Tibial artery (tissue), 4 donors: Measurements from ENCODE around the gene LSS.

Source experiments
- DNase-seq, 2 donors: peaks; one replicate each; pipeline ENCODE4 v3.0.0-alpha.2; 2019
- H3K27ac ChIP-seq, 2 donors: fragments of 200-600 bp; sonication (generic) in 1 of 2; 1 replicate in 1 of 2; 2 replicates in 1 of 2; pipeline ENCODE4 v1.5.1; 2018 to 2019; ENCODE audit warnings: mild to moderate bottlenecking in 1 of 2
- H3K27me3 ChIP-seq, 2 donors: fragments of 200-600 bp; sonication (generic) in 1 of 2; one replicate each; pipeline versions ENCODE4 v1.5.1 to v1.6.0; 2016 to 2019
- H3K36me3 ChIP-seq, 3 donors: fragments of 200-600 bp; sonication (generic) in 2 of 3; one replicate each; pipeline ENCODE4 v1.5.1; 2016 to 2019; ENCODE audit warnings: mild to moderate bottlenecking in 2 of 3
- H3K4me1 ChIP-seq, 4 donors: fragments of 200-600 bp; sonication (generic) in 2 of 4; 1 replicate in 3 of 4; 2 replicates in 1 of 4; pipeline ENCODE4 v1.5.1; 2016 to 2019
- H3K4me3 ChIP-seq, 2 donors: fragments of 200-600 bp; sonication (generic) in 1 of 2; 1 replicate in 1 of 2; 2 replicates in 1 of 2; pipeline ENCODE4 v1.5.1; 2018 to 2019; ENCODE audit warnings: mild to moderate bottlenecking in 2 of 2
- H3K9me3 ChIP-seq, 3 donors: fragments of 200-600 bp; sonication (generic) in 1 of 3; one replicate each; pipeline ENCODE4 v1.5.1; 2016 to 2019
- intact Hi-C: fragments of 100-400 bp; cut with DNase I; formaldehyde crosslinking; loops from one replicate; pipeline ENCODE4 v1.15.0; 2023; ENCODE audit warnings: low total_unique reads
- TF ChIP-seq, protein P1 (sequence below), 2 experiments: fragments of 200-600 bp in 1 of 2; fragments of 450-650 bp in 1 of 2; IDR thresholded peaks; one replicate each; pipeline ENCODE4 v1.5.1; 2017 to 2019; ENCODE audit warnings: antibody characterized with exemption in 2 of 2, mild to moderate bottlenecking in 1 of 2, moderate library complexity in 1 of 2

LSS gene

DNA sequence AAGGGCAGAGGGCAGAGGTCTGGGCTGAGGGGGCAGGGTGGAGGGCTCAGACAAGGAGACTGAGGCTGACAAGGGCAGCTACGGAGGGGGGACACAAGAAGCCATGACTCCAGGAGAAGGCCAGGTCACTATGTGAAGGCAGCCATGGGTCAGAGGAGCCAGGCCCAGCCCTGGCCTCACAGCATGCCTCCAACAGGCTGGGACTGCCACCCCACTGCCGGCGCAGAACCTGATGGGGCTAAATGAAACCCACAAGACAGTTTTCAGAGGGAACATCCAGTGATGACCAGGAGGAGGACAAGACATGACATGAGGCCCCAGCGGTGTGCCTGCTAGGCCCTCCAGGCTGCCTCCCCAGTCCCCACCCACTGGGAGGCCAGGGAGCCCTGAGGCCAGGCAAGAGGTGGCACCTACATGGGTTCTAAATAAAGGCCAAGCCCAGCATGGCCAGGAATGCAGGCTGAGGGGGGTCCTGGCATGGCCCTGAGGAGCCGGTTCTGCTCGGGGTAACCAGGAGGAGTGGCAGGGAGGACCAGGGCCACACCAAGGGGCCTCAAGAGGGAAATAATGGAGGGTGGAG is 27.3 kb upstream of the LSS start:
- TF ChIP-seq, protein P1, sequence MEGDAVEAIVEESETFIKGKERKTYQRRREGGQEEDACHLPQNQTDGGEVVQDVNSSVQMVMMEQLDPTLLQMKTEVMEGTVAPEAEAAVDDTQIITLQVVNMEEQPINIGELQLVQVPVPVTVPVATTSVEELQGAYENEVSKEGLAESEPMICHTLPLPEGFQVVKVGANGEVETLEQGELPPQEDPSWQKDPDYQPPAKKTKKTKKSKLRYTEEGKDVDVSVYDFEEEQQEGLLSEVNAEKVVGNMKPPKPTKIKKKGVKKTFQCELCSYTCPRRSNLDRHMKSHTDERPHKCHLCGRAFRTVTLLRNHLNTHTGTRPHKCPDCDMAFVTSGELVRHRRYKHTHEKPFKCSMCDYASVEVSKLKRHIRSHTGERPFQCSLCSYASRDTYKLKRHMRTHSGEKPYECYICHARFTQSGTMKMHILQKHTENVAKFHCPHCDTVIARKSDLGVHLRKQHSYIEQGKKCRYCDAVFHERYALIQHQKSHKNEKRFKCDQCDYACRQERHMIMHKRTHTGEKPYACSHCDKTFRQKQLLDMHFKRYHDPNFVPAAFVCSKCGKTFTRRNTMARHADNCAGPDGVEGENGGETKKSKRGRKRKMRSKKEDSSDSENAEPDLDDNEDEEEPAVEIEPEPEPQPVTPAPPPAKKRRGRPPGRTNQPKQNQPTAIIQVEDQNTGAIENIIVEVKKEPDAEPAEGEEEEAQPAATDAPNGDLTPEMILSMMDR (IDR thresholded peaks at IDR 0.05): no peak
- Histone ChIP-seq H3K9me3 (no peaks in the 10 kb centered on the region), H3K4me1 (no peaks in the 10 kb centered on the region), H3K27ac (no peak overlapping the region), H3K4me3 (no peak overlapping the region), H3K36me3 (peaks cover 95 to 100% (median 99%) of the 10 kb centered on the region in 3 donors), H3K27me3 (no peaks in the 10 kb centered on the region)
- intact Hi-C loops: no loop called here
- DNase-seq: no peak

DNA sequence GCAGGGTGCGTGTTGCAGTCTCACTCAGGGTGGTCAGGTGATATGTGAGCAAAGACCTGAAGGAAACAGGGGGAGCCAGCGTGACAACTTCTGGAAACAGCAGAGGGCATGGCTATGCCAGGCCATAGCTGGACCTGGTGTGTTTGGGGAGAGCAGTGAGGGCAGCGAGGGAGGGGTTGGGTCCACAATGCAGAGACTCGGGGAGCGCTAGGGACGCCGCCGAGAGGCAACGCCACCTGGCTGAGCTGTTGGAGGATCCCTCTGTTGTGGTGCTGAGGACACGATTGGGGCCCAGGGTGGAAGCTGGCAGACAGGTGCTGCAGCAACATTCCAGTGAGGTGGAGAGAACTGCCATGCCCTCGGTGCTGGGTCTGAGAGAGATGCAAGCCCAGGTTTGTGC is 26.6 kb upstream of the LSS start:
- Histone ChIP-seq H3K9me3 (no peaks in the 10 kb centered on the region), H3K27ac (no peak overlapping the region), H3K27me3 (no peaks in the 10 kb centered on the region), H3K4me3 (no peak overlapping the region), H3K4me1 (no peaks in the 10 kb centered on the region), H3K36me3 (peaks cover 95 to 100% (median 99%) of the 10 kb centered on the region in 3 donors)
- intact Hi-C loops: no loop called here
- no peak for DNase-seq
- TF ChIP-seq, protein P1 (IDR thresholded peaks at IDR 0.05): no peak

DNA sequence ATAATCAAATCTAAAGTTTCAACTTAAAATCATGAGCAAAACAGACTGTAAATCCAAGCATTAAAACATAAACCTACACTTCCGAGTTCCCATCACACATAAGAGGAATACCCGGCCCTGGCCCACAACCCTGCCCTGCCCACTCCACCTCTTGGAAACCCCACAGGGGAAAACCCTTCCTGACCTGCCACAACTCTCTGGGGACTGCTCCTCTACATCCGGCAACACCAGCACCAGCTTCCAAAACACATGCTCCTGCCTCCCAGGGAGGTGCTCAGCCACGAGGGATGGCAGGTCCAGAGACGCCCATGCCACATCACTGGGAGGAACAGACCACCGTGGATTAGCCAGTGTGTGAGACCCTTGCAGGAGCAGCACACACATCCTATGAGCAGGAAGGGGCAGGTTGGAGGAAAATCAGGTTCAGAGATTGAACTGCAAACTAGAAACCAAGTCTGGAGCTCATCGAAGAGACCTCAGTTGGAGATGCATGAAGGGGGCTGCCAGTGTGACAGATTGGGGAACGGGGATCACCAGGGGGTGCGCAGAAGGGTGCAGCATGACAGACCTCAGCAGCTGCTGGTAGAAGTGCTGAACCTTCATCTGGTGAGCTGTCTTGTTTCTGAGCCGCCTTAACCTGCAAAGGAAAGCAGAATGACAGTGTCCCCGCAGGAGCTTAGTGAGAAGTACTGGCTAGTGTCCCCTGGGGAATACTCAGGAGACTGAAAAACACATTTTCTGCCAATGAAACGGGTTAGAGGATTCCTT is 25.8 kb upstream of the LSS start:
- no peaks in the 10 kb centered on the region for H3K4me1 ChIP-seq
- intact Hi-C loops: no loop called here
- TF ChIP-seq, protein P1 (IDR thresholded peaks at IDR 0.05): no peak
- H3K27me3 ChIP-seq: no peaks in the 10 kb centered on the region
- DNase-seq: no peak
- no peak overlapping the region for H3K27ac ChIP-seq
- no peak overlapping the region for H3K4me3 ChIP-seq
- peaks cover 94 to 100% (median 99%) of the 10 kb centered on the region in 3 donors for H3K36me3 ChIP-seq
- H3K9me3 ChIP-seq: no peaks in the 10 kb centered on the region

DNA sequence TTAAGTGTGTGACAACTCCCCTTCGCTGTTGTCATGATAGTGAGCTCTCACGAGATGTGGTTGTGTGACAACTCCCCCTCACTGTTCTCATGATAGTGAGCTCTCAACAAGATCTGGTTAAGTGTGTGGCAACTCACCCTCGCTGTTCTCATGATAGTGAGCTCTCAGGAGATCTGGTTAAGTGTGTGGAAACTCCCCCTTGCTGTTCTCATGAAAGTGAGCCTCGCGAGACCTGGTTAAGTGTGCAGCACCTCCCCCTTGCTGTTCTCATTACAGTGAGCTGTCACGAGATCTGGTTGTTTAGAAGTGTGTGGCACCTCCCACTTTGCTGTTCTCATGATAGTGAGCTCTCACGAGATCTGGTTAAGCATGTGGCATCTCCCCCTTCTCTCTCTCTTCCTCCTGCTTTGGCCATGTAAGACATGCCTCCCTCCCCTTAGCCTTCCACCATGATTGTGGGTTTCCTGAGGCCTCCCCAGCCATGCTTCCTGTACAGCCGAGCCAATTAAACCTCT is 25.1 kb upstream of the LSS start:
- intact Hi-C loops: no loop called here
- Histone ChIP-seq H3K36me3 (peaks cover 92 to 100% (median 98%) of the 10 kb centered on the region in 3 donors), H3K9me3 (no peaks in the 10 kb centered on the region), H3K4me3 (no peak overlapping the region), H3K4me1 (no peaks in the 10 kb centered on the region), H3K27me3 (no peaks in the 10 kb centered on the region), H3K27ac (no peak overlapping the region)
- TF ChIP-seq, protein P1 (IDR thresholded peaks at IDR 0.05): no peak
- DNase-seq: no peak

DNA sequence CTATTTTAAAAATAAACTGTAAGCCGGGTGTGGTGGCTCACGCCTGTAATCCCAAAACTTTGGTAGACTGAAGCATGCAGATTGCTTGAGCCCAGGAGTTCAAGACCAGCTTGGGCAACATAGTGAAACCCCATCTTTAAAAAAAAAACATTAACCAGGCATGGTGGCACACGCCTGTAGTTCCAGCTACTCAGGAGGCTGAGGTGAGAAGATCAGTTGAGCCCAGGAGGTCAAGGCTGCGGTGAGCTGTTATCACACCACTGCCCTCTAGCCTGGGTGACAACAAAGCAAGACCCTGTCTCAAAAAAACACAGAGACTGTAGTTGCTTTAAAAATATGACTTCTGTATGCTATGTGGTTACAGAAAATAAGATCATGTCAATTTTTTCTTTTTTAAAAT is 24.3 kb upstream of the LSS start:
- no peaks in the 10 kb centered on the region for H3K9me3 ChIP-seq
- peaks cover 88 to 100% (median 96%) of the 10 kb centered on the region in 3 donors for H3K36me3 ChIP-seq
- no peaks in the 10 kb centered on the region for H3K27me3 ChIP-seq
- TF ChIP-seq, protein P1 (IDR thresholded peaks at IDR 0.05): no peak
- no peaks in the 10 kb centered on the region for H3K4me1 ChIP-seq
- H3K4me3 ChIP-seq: no peak overlapping the region
- no peak for DNase-seq
- intact Hi-C loops: no loop called here
- H3K27ac ChIP-seq: no peak overlapping the region
